ENCODE results near the gene LRRFIP1.
"Not testable (repeated sequence)": the region's sequence is repeated elsewhere in the genome, so short reads cannot be mapped to it uniquely, and the experiment has no call there.

Gene LRRFIP1

DNA sequence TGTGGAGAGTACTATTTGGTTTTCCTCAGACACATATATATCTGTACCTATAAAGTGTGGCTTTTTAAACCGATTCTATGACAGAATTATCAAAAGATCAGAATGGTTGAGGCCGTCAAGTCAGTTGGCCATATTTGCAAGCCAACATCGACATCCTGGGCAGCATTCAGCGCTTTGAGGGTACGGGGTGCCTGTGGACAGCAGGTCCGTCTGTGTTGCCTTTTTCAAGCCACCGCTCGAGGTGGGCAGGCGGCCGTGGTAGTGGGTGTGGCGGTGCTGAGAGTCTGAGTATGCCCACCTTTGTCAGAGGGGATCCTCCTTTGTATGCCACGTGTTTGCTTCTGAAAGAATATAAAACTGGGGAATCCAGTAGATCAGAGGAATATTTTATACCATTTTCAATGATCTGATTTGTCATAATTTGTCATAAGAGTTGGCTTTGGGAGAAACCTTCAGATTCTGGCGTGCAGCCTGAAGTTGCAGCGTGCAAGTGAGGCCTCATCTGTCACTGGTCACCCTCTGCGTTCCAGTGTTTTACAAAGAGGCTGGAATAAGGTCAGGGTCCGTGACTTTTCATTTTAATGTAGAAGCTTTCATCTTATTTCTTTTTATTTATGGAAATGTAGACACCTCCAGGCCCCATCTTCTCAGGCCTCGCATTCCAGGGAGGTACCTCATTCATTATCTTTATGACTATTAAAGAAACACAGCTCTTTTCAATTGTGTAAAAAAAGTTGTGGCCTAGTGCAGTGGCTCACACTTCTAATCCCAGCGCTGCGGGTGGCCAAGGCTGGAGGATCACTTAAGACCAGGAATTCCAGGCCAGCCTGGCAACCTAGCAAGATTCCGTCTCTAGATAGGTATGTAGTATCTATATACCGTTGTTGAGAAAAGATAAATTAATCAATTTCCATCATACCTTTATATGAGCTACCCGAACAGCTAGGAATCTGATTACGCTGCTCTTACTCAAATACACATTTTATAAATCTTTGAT is 133.4 kb downstream of the LRRFIP1 start:
- no peak overlapping the region for H3K9ac ChIP-seq (ENCODE audit: low read depth, low read length, poor library complexity)
- H3K14ac ChIP-seq (ENCODE audit: low read length): no peak overlapping the region
- H3K36me3 ChIP-seq (replicated peaks in 1 of 2; ENCODE audit: control insufficient read depth in 2 of 2, insufficient read depth in 2 of 2, low read length in 2 of 2): peaks cover 3 to 75% of the 10 kb centered on the region in 2 donors
- no peak overlapping the region for H3K4me3 ChIP-seq (ENCODE audit: low read length in 2 of 2)
- H2BK12ac ChIP-seq (ENCODE audit: low read length): no peak overlapping the region
- no peak overlapping the region for H3K4me2 ChIP-seq (ENCODE audit: insufficient read depth, low read length, poor library complexity, severe bottlenecking)
- peaks cover 0 to 7% of the 10 kb centered on the region in 2 donors for H3K9me3 ChIP-seq (replicated peaks in 1 of 2; ENCODE audit: control insufficient read depth in 2 of 2, insufficient read depth in 1 of 2, low read depth in 1 of 2, low read length in 2 of 2)
- H3K4me1 ChIP-seq (ENCODE audit: control insufficient read depth in 2 of 2, insufficient read depth in 1 of 2, low read depth in 1 of 2, low read length in 2 of 2): peaks cover 0 to 2% of the 10 kb centered on the region in 2 donors
- no peak overlapping the region for H2BK5ac ChIP-seq (ENCODE audit: low read length)
- H2BK120ac ChIP-seq (ENCODE audit: low read depth, low read length): no peak overlapping the region
- no peaks in the 10 kb centered on the region for H3K27me3 ChIP-seq (ENCODE audit: control insufficient read depth in 3 of 3, insufficient read depth in 3 of 3, low read depth in 1 of 3, low read length in 3 of 3)
- no peak overlapping the region for H3K4ac ChIP-seq (ENCODE audit: low read length)
- no peak overlapping the region for H4K8ac ChIP-seq (ENCODE audit: low read depth, low read length)
- H3K79me1 ChIP-seq (ENCODE audit: low read depth, low read length): no peaks in the 10 kb centered on the region
- H3K27ac ChIP-seq (replicated peaks; ENCODE audit: low read length): no peak overlapping the region
- H4K91ac ChIP-seq (ENCODE audit: low read depth, low read length, poor library complexity): no peak overlapping the region
- H3K23ac ChIP-seq (ENCODE audit: low read depth, low read length, poor library complexity): no peak overlapping the region
- WGBS, 2 donors (ENCODE audit: extremely low coverage in 2 of 2, insufficient read length in 2 of 2, insufficient replicate concordance in 1 of 2): no CpG with 5 or more reads among the region's 23 CpGs
- no peak for DNase-seq (ENCODE audit: low spot score)
- H2AFZ ChIP-seq (ENCODE audit: low read length): no peak overlapping the region
- H3K18ac ChIP-seq (ENCODE audit: low read length): no peak overlapping the region
- H2BK15ac ChIP-seq (ENCODE audit: low read length): no peak overlapping the region
- H2AK5ac ChIP-seq (ENCODE audit: low read depth, low read length): no peak overlapping the region

DNA sequence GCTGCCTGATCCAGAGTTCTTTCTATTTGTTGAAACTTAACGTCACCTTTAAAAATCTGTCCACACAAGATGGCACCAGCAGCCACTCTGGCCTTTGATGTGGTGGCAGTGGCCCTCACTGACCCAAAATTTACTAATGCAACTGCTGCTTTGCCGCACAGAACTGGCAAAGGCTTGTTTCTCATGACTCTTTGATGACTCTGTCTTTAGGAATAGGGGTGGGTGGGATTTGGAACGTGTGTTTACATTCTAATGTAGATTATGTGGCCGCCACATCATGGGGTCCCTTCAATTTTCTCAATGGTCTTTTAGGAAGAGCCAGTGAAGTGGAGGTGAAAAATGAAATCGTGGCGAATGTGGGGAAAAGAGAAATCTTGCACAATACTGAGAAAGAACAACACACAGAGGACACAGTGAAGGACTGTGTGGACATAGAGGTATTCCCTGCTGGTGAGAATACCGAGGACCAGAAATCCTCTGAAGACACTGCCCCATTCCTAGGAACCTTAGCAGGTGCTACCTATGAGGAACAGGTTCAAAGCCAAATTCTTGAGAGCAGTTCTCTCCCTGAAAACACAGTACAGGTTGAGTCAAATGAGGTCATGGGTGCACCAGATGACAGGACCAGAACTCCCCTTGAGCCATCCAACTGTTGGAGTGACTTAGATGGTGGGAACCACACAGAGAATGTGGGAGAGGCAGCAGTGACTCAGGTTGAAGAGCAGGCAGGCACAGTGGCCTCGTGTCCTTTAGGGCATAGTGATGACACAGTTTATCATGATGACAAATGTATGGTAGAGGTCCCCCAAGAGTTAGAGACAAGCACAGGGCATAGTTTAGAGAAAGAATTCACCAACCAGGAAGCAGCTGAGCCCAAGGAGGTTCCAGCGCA is 135.2 kb downstream of the LRRFIP1 start:
- not testable (repeated sequence) for H3K79me1 ChIP-seq (ENCODE audit: low read depth, low read length)

DNA sequence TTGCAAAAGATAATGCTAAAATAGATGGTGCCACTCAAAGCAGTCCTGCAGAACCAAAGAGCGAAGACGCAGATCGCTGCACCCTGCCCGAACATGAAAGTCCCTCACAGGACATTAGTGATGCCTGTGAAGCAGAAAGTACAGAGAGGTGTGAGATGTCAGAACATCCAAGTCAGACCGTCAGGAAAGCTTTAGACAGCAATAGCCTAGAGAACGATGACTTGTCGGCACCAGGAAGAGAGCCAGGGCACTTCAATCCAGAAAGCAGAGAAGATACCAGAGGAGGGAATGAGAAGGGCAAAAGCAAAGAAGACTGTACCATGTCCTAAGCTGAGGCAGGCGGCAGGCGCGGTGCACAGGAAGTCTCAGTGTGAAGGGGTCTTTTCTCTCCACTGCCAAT is 136.4 kb downstream of the LRRFIP1 start:
- Histone ChIP-seq H3K9me3 (replicated peaks in 1 of 2; ENCODE audit: control insufficient read depth in 2 of 2, insufficient read depth in 1 of 2, low read depth in 1 of 2, low read length in 2 of 2) (no peaks in the 10 kb centered on the region), H3K18ac (ENCODE audit: low read length) (no peak overlapping the region), H3K79me1 (ENCODE audit: low read depth, low read length) (no peaks in the 10 kb centered on the region), H3K4me3 (ENCODE audit: low read length in 2 of 2) (no peak overlapping the region), H3K9ac (ENCODE audit: low read depth, low read length, poor library complexity) (no peak overlapping the region), H2BK12ac (ENCODE audit: low read length) (no peak overlapping the region), H2BK15ac (ENCODE audit: low read length) (no peak overlapping the region), H3K27me3 (ENCODE audit: control insufficient read depth in 3 of 3, insufficient read depth in 3 of 3, low read depth in 1 of 3, low read length in 3 of 3) (no peaks in the 10 kb centered on the region), H3K4me2 (ENCODE audit: insufficient read depth, low read length, poor library complexity, severe bottlenecking) (no peak overlapping the region), H3K4me1 (ENCODE audit: control insufficient read depth in 2 of 2, insufficient read depth in 1 of 2, low read depth in 1 of 2, low read length in 2 of 2) (peaks cover 0 to 2% of the 10 kb centered on the region in 2 donors), H3K23ac (ENCODE audit: low read depth, low read length, poor library complexity) (no peak overlapping the region), H2BK5ac (ENCODE audit: low read length) (no peak overlapping the region), H2AFZ (ENCODE audit: low read length) (no peak overlapping the region), H2AK5ac (ENCODE audit: low read depth, low read length) (no peak overlapping the region), H2BK120ac (ENCODE audit: low read depth, low read length) (no peak overlapping the region), H3K27ac (replicated peaks; ENCODE audit: low read length) (no peak overlapping the region), H3K4ac (ENCODE audit: low read length) (no peak overlapping the region), H4K8ac (ENCODE audit: low read depth, low read length) (no peak overlapping the region), H4K91ac (ENCODE audit: low read depth, low read length, poor library complexity) (no peak overlapping the region), H3K14ac (ENCODE audit: low read length) (no peak overlapping the region), H3K36me3 (replicated peaks in 1 of 2; ENCODE audit: control insufficient read depth in 2 of 2, insufficient read depth in 2 of 2, low read length in 2 of 2) (peaks cover 5 to 57% of the 10 kb centered on the region in 2 donors)
- no peak for DNase-seq (ENCODE audit: low spot score)
- no CpG with 5 or more reads among the region's 10 CpGs for WGBS, 2 donors (ENCODE audit: extremely low coverage in 2 of 2, insufficient read length in 2 of 2, insufficient replicate concordance in 1 of 2)

More for the DNA sequence above, 135.2 kb downstream of the LRRFIP1 start:
- not testable (repeated sequence) for H3K27ac ChIP-seq (replicated peaks; ENCODE audit: low read length); H3K4me3 ChIP-seq (ENCODE audit: low read length in 2 of 2); DNase-seq (ENCODE audit: low spot score); H3K18ac ChIP-seq (ENCODE audit: low read length); H2AK5ac ChIP-seq (ENCODE audit: low read depth, low read length); H2BK120ac ChIP-seq (ENCODE audit: low read depth, low read length); H3K4me2 ChIP-seq (ENCODE audit: insufficient read depth, low read length, poor library complexity, severe bottlenecking); H2BK5ac ChIP-seq (ENCODE audit: low read length); H2AFZ ChIP-seq (ENCODE audit: low read length); H4K8ac ChIP-seq (ENCODE audit: low read depth, low read length); H3K4me1 ChIP-seq (ENCODE audit: control insufficient read depth in 2 of 2, insufficient read depth in 1 of 2, low read depth in 1 of 2, low read length in 2 of 2); H3K23ac ChIP-seq (ENCODE audit: low read depth, low read length, poor library complexity); H2BK12ac ChIP-seq (ENCODE audit: low read length); H3K9me3 ChIP-seq (replicated peaks in 1 of 2; ENCODE audit: control insufficient read depth in 2 of 2, insufficient read depth in 1 of 2, low read depth in 1 of 2, low read length in 2 of 2); H3K4ac ChIP-seq (ENCODE audit: low read length); H3K27me3 ChIP-seq (ENCODE audit: control insufficient read depth in 3 of 3, insufficient read depth in 3 of 3, low read depth in 1 of 3, low read length in 3 of 3); H3K14ac ChIP-seq (ENCODE audit: low read length); H3K9ac ChIP-seq (ENCODE audit: low read depth, low read length, poor library complexity); H4K91ac ChIP-seq (ENCODE audit: low read depth, low read length, poor library complexity); H2BK15ac ChIP-seq (ENCODE audit: low read length)
- no CpG with 5 or more reads among the region's 9 CpGs for WGBS, 2 donors (ENCODE audit: extremely low coverage in 2 of 2, insufficient read length in 2 of 2, insufficient replicate concordance in 1 of 2)
- H3K36me3 ChIP-seq (replicated peaks in 1 of 2; ENCODE audit: control insufficient read depth in 2 of 2, insufficient read depth in 2 of 2, low read length in 2 of 2): peaks cover 5 to 69% of the 10 kb centered on the region in 2 donors

DNA sequence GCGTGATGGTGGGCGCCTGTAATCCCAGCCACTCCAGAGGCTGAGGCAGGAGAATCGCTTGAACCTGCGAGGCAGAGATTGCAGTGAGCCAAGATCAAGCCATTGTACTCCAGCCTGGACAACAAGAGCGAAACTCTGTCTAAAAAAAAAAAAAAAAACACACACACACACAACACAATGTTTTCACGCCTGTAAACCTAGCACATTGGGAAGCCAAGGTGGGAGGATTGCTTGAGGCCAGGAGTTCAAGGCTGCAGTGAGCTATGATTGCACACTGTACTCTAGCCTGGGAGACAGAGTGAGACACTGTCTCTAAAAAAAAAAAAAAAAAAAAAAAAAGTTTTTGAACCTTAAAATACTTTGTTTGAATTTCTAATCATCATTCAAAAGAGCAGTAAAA is 137.7 kb downstream of the LRRFIP1 start:
- not testable (repeated sequence) for H3K27me3 ChIP-seq (ENCODE audit: control insufficient read depth in 3 of 3, insufficient read depth in 3 of 3, low read depth in 1 of 3, low read length in 3 of 3); H3K23ac ChIP-seq (ENCODE audit: low read depth, low read length, poor library complexity); H2AK5ac ChIP-seq (ENCODE audit: low read depth, low read length); H2BK12ac ChIP-seq (ENCODE audit: low read length); DNase-seq (ENCODE audit: low spot score); H2AFZ ChIP-seq (ENCODE audit: low read length); H3K4me1 ChIP-seq (ENCODE audit: control insufficient read depth in 2 of 2, insufficient read depth in 1 of 2, low read depth in 1 of 2, low read length in 2 of 2); H3K4me2 ChIP-seq (ENCODE audit: insufficient read depth, low read length, poor library complexity, severe bottlenecking); H3K27ac ChIP-seq (replicated peaks; ENCODE audit: low read length); H3K14ac ChIP-seq (ENCODE audit: low read length); H3K18ac ChIP-seq (ENCODE audit: low read length); H3K4me3 ChIP-seq (ENCODE audit: low read length in 2 of 2); H4K8ac ChIP-seq (ENCODE audit: low read depth, low read length); H3K9me3 ChIP-seq (replicated peaks in 1 of 2; ENCODE audit: control insufficient read depth in 2 of 2, insufficient read depth in 1 of 2, low read depth in 1 of 2, low read length in 2 of 2); H2BK120ac ChIP-seq (ENCODE audit: low read depth, low read length); H3K79me1 ChIP-seq (ENCODE audit: low read depth, low read length); H2BK15ac ChIP-seq (ENCODE audit: low read length); H2BK5ac ChIP-seq (ENCODE audit: low read length); H3K9ac ChIP-seq (ENCODE audit: low read depth, low read length, poor library complexity); H4K91ac ChIP-seq (ENCODE audit: low read depth, low read length, poor library complexity); H3K4ac ChIP-seq (ENCODE audit: low read length)
- WGBS, 2 donors (ENCODE audit: extremely low coverage in 2 of 2, insufficient read length in 2 of 2, insufficient replicate concordance in 1 of 2): no CpG with 5 or more reads among the region's 6 CpGs
- H3K36me3 ChIP-seq (replicated peaks in 1 of 2; ENCODE audit: control insufficient read depth in 2 of 2, insufficient read depth in 2 of 2, low read length in 2 of 2): peaks cover 3 to 48% of the 10 kb centered on the region in 2 donors
